Measurements from ENCODE around the gene MICB.
A peak's percentile ranks its signal among the peaks of the same experiment; 100 is the strongest.
"Not testable (repeated sequence)": the region's sequence is repeated elsewhere in the genome, so short reads cannot be mapped to it uniquely, and the experiment has no call there.

The MICB gene

DNA sequence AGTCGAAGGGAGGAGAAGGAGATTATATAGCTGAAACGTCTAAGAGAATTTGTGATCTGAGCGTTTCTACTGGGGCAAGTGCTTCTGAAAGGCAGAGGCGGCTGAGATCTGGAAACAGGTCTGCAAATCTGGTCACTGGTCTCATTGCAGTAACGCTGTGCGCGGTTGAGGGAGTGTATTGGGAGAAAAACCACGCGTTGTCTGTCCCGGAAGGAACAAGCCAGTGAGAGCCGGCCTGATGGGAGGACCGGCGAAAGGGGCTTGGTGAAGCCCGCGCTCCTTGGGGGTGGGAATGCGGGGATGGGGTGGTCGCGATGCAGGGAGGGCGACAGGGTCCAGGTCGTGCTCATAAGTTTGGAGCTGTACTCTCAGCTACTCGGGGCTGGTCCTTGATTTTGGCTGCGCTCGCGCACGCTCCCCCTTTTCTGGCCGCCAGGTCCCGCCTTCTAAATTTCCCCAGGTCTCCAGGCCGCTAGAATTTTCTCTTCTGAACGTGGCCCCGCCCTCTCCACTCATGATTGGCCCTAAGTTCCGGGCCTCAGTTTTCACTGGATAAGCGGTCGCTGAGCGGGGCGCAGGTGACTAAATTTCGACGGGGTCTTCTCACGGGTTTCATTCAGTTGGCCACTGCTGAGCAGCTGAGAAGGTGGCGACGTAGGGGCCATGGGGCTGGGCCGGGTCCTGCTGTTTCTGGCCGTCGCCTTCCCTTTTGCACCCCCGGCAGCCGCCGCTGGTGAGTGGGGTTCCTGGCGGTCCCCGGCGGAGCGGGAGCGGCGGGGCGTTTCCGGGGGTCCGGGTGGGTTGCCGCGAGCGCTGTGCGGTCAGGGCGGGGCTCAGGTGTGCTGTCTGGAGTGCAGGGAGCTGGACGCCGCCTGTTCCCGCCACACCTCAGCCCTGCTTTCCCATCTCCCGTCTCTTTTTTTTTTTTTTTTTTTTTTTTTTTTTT, at the start of gene MICB:
Gene MICB (plus strand): TSS at position 615 of the 946 bp plus-strand sequence. CDS start 49 bp downstream, at position 664.
- DNase-seq, result peak; percentile 77

DNA sequence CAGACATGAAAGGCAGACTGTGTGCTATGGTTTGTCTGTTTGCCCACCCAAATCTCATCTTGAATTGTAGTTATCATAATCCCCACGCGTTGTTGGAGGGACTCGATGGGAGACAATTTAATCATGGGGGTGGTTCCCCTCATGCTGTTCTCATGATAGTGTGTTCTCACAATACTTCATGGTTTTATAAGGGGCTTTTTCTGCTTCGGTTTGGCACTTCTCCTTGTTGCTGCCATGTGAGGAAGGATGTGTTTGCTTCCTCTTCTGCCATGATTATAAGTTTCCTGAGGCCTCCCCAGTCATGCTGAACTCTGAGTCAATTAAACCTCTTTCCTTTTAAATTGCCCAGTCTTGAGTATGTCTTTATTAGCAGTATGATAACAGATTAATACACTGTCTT, 47.2 kb upstream of the MICB start:
- no peak for DNase-seq

DNA sequence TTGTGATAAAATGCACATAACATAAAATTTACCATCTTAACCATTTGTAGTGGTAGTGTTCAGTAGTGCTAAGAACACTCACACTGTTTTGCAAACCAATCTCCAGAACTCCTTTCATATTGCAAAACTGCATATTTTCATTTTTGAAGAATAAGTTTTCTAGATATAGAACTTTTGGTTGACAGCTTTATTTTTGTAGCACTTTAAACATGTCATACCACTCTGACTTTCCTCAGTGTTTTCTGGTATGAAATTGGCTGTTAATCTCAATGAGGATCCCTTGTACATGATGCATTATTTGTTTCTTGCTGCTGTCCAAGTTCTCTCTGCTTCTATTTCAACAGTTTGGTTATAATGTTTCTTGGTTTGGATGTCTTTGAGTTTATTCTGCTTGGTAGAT, 45.1 kb upstream of the MICB start:
- no peak for DNase-seq

DNA sequence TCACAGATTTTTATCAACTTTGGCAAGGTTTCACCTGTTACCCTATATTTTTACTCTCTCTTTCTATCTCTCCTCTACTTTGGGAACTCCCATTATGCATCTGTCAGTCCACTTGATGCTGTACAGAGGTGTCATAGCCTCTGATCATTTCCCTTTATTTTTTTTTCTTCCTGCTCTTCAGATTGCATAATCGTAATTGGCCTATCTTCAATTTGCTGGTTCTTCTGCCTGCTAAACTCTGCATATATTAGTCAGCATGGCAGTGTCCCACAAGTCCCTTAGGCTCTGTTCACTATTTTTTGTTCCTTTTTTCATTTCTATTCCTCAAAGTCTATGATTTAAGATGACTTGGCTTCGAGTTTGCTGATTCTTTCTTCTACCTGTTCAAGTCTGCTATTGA, 44.7 kb upstream of the MICB start:
- DNase-seq, result no peak

DNA sequence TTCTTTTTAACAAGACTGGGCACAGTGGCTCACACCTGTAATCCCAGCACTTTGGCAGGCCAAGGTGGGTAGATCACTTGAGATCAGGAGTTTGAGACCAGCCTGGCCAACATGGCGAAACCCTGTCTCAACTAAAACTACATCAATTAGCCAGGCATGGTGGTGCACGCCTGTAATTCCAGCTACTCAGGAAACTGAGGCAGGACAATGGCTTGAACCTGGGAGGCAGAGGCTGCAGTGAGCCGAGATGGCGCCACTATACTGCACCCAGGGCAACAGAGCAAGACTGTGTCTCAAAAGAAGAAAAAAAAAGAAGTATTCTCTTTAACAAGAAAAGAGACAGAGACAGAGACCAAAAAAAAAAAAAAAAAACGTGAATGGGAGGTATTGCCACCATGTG, 38.1 kb upstream of the MICB start:
- DNase-seq, result not testable (repeated sequence)

DNA sequence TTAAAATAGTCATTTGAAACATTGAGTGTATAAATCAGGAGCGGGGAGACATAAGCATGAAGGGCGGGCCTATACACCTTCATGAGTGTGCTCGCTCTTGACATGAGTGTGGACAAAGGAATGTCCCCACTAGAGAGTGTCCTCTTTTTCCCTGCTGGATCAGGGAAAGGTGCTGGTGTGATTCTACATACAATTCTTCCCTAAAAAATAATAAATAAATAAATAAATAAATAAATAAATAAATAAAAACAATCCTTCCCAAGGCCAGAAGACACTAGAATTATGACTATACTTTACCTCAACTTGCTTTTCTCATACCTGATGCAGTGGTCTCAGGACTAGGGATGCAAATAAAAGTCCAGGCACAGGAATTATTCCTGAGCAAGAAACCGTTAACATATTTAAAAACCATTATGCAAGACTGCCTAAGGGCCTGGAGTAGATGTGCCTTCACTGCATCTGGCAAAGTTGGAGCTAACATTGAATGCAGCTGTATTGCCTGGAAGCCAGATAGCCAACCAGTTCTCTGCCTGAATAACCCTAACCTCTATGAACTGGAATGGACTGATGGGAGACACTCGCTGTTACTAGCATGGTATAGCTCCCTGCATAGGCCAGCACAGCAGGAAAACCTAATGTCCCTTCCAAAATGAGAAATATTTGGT, 37.5 kb upstream of the MICB start:
- DNase-seq, result no peak

DNA sequence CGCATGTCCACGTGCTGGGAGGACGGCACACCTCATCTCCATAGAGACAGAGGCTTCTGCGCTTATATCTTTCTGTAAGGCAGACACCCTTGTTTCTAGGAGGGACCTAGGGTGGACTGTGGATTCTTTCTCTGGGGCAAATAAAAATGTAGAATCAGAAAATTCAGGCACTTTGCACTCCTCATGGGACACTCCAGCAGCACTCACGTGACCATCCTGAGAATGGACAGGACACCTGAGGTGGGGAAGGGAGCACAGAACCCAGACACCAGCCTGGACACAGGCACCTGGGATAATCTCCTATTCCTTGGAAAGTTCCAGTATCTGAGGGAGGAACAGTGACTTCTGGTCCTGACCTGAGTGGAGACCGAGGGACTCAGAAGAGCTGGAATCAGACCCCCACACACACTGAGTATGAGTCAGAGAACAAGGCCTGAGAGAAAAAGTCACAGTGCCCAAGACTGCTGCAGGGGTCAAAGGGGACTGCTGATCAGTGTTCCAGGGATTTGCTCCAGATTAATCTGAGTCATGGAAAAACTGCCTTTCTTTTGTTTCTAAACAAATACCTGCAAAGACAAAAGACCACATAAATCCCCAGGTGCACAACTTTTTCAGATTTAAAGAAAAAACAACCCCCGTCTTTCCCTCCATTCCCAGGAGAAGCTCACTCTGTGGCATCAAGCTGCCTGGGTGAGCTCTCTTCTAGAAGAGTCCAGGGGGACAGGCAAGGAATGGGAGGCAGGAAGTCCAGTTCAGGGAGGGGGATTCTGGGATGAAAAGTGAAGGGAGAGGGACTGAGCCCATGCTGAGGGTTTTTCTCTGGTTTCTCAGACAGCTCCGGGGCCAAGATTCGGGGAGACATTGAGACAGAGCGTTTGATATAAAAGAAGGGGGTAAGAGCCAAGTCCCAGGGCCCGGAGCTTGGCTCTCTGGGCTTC, 35.6 kb upstream of the MICB start:
- DNase-seq, result peak; percentile 54

DNA sequence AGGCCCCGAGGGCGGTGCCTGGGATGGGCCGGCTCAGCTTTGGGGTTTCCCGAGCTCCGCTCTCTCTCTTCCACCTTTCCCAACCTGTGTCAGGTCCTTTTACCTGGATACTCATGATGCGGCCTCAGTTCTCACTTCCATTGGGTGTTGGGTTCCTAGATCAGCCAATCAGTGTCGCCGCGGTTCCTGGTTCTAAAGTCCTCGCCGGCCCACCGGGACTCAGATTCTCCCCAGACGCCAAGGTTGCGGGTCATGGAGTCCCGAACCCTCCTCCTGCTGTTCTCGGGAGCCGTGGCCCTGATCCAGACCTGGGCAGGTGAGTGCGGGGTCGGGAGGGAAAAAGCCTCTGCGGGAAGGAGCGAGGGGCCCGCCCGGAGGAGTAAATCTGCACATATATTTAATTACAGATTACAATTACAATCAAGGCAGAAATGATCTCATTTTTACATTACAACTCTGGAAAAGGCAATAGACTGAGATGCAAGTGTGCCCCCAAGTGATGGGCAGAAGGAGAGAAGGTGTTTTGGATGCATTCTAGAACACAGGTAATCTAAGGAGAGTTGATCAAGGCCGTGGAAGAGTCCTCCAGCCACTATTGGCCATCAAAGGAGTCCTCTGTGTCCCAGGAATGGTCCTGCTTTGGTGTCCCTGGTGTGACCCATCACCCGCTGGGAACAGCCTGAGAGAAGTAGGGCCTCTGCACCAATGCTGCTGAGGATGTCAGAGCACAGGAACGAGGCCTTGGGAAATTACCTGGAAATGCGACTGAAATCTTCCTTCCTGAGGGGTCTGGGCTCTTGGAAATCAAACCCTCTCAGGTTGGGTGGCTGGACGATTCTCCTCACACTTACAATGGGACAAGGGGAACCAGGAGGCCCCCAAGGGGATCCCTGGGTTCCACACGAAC, 34.7 kb upstream of the MICB start:
- peak; percentile 24 for DNase-seq

DNA sequence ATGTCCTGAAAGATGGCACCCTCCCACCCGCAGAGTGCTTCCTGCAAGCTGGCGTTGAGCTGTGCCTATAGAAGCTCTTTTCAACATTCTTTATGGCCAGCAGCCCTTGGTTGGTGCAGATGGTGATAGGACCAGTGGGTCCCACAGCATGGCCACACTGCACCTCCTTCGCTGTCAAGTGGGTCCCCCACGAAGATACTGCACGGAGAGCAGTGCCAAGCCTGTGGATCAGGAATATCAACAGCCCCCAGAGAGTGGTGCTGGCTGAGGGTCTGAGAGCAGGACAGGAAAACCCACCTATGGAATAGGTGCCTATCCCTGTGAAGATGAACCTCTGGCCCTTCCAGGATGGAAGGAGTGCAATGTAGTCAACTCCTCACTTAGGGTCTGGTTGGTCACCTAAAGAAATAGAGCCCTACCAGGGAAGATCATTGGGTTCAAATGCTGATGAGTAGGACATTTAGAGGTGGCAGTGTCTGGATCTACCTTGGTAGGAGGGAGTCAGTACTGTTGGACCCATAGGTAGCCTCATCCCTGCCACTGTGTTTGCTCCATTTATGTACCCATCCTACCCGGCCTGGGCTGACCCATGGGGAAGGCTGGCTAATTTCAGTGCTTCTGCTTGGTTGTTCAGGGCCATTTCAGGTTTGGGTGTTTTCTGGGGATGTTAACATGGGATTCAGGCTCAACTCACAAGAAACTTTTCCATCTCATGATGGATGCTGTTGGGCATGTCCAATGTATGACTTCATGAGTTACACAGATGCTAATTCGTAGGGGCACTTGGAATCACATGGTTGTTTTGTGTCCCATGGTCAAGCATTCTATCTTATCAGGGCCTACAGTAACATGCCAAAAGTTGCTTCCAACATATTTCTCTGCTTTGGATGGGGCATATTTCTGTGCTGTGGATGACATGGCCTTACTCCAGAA, 33.4 kb upstream of the MICB start:
- no peak for DNase-seq

DNA sequence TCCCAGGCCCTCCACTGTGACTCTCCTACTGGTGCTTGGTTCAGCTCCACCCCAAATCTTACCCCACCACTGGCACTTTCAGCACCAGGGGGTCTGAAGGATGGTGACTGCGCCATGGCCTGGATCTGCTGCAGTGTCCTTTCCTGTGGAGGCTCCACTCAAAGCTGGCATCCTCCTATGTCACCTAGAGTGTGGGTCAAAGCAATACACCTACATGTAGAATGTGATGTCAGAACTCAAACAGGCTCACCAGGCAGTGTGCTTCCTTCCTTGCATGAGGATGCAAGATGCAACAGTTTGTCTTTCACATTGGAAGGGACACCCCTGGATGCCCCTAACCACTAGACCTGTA, 32.8 kb upstream of the MICB start:
- no peak for DNase-seq

DNA sequence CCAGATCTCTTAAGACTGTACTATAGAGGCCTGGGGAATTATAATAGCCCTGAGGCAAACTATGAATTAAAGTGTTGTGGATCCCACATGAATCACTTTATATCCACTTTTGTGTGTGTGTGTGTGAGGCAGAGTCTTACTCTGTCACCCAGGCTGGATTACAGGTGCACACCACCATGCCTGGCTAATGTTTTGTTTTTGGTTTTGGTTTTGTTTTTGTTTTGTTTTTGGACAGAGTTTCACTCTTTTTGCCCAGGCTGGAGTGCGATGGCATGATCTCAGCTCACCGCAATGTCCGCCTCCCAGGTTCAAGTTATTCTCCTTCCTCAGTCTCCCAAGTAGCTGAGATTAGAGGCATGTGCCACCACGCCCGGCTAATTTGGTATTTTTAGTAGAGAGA, 32.2 kb upstream of the MICB start:
- no peak for DNase-seq

DNA sequence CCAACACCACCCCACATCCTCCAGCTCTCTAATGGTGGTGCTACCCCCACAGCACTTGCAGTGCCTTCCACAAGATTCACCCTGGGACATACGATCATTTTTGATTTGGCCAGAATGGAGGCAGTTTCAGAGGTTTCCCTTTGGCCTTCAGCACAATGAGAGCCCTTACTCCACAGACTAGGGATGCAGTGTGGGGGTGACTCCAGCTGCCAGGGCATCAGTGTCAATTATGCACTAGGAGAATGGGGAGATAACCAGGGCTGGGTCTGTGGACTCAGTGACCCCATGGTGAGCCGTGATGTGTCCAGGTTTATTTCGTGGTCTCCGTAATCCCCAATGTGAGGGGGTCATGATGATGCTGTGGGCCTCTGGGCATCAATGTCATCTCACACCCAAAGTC, 31.5 kb upstream of the MICB start:
- no peak for DNase-seq

DNA sequence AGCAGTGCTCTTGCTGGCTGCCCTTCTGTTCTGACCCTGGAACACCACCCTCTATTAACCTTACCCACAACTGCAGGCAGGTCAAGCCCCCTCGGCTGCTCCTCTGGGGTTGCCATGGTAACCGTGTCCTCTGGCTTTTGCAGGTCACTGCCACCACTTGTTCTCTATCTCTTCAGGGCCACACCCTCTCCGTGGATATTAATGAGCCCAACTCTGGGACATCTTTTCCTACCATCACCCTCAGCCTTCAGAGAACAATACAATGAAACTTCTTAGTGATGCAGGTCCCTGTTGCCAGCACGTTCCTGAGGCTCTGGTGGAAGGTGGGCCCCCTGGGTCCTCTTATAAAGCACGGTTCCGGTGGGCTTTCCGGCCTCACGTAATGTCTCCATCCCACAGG, 30.8 kb upstream of the MICB start:
- no peak for DNase-seq

DNA sequence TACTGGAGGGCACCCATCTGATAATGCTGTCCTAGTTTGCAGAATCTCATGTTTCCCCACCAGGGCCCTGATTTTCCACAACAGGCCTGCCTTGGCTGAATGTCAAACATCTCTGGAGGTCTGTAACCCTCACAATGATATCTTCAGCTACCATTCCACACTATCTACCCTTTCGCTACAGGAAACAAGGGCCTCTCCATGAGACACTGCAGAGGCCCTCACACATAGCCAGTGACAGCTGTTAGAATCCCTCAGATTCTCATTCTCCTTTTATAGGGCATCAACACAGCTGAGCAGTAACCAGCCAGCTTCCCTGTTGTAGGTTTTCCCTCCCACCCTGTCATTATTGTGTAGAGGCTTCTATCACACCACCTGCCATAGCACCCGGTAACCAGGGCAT, 29.6 kb upstream of the MICB start:
- DNase-seq, result no peak

DNA sequence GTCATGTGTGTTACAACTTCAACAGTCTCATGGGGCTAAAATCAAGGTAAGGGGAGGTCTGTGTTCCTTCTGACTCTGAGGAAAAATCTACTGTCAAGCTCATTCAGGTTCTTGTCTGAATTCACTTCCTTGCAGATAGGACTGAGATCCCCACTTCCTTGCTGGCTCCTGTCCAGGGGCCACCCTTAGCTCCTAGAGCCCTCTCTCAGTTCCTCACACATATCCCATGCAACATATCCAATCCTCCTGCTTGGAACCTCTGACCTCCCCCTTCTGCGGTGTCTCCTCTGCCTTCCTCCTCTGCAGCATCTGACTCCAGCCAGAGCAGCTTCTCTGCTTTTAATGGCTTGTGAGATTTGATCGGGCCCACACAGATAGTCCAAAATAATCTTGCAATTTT, 27.1 kb upstream of the MICB start:
- DNase-seq, result no peak

DNA sequence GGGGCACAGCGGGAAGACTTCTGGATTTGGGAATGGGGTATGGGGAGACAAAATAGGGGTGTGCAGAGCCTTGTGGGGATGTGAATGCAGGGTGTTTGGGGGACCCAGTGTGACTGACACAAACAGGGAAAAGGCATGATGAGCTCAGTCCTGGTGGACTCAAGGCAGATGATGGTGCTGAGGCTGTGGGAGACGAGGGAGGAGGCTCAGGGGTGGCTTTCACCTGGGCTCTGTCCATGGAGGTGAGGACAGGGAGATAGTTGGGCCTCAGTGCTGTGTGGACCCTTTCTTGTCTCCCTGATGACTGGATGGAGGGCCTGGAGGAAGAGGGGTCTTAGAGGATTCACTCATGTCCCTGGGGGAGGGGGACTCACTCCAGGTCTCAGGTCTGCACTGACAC, 26.2 kb upstream of the MICB start:
- no peak for DNase-seq

DNA sequence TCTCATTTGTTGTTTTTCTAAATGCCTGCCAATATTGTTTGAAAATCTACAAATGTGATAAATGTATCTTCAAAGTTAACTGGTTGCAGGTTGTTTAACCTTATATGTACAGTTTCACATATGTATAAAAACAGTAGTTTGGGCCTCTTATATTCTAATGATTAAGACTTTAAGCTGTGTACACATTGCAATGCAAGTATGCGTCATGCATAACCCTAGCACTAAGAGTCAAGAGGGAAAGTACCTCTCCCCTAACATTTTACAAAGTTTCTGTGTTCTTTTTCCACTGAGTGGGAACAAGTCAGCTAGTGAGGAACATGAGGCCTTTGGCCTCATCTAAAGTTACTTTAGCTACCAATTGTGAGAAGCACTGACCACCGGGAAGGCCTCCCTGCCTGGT, 25.7 kb upstream of the MICB start:
- DNase-seq, result no peak

DNA sequence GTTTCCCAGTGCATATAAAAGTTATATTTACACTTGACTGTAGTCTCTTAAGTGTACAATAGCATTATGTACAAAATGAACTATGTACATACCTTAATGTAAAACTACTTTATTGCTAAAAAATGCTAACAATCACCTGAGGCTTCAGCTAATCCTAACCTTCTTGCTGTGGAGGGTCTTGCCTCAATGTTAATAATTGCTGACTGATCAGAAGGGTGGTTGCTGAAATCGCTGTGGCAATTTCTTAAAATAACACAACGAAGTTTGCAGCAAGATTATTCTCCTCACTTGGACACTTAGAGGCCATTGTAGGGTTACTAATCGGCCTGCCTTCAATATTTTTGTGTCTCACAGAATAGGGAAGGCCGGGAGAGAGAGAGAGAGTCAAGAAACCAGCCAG, 24.7 kb upstream of the MICB start:
- no peak for DNase-seq

DNA sequence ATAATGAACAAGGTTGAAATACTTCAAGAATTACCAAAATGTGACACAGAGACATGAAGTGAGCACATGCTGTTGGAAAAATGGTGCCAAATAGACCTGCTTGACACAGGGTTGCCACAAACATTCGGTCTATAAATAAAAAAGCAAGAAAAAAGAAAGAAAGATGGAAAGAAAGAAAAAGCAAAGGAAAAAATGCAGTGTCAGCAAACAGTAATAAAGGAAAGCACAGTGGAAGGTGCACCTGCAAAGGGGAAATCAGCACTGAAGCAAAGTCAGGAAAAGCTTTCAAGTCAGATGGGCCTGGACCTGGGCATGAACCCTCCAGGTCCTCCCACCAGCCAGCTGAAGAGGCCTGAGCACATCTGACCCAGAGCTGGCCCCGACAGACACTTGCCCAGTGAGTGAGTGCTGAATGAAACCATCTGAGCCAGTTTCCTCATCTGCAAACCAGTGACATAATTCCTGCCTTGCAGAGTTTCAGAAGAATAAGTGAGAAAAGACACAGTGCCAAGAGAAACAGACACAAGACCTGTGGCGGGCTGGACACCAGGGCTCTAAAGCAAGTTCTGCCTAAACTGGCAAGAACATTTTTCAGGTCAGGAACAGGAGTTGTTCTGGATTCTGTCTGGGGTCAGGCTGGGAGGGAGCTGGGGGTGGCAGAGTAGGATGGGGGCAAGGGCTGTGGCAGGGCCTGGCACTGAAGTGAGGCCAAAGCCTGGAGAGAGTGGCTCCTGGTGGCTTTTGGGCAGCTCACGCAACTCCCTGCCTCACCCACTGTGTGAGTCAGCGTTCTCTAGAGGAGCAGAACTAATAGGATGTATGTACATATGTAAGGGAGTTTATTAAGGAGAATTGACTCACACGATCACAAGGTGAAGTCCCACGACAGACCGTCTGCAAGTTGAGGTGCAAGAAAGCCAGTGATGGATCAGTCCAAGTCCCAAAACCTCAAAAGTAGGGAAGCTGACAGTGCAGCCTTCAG, 23.9 kb upstream of the MICB start:
- DNase-seq, result peak; percentile 50

DNA sequence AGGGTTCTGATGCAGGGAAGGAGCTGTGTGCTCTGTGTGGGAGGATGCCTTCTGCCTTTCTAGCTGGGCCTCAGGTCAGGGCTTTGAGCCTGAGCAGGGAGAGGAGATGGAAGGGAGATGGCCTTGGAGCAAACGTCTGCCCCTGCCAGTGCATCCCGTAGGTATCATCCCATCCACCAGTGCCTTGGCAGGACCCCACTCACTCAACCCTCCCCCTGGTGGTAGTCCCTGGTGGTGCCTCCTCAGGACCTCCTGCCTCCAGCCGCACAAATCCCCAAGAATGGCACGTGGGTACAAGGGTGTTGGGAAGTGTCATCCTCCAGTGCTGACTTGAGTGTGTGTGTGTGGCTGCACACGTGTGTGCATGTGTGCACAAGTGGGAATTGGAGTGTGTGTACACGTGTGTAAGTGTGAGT, 23.1 kb upstream of the MICB start:
- DNase-seq, result no peak

Measured in HCEC 1CT (cell line).